GM10248 (cell line): Measurements from ENCODE around the gene KRTAP10-11.
"Not testable (repeated sequence)": the region's sequence is repeated elsewhere in the genome, so short reads cannot be mapped to it uniquely, and the experiment has no call there.

Experiments
- CTCF ChIA-PET: fragments of 300-600 bp; sonication (Branson Sonifier 250); formaldehyde crosslinking; extraction: SDS; loops from one replicate; lab custom pipeline; 2021; ENCODE audit warnings: antibody characterized with exemption; lab: Yijun Ruan, JAX
- POLR2A ChIA-PET: fragments of 350-650 bp; sonication (Branson Sonifier 250); formaldehyde crosslinking; extraction: SDS; loops from one replicate; lab custom pipeline; 2020; ENCODE audit warnings: antibody characterized with exemption; lab: Yijun Ruan, JAX
- DNase-seq: peaks from one replicate; pipeline ENCODE4 v3.0.0; 2012; ENCODE audit errors: extremely low spot score
- TF ChIP-seq, protein P1 (sequence below): IDR thresholded peaks from 2 replicates; pipeline ENCODE4 v1.5.1; 2012; ENCODE audit warnings: mild to moderate bottlenecking, low read depth; ENCODE audit errors: extremely low read depth, missing control alignments, control extremely low read depth

Gene KRTAP10-11

DNA sequence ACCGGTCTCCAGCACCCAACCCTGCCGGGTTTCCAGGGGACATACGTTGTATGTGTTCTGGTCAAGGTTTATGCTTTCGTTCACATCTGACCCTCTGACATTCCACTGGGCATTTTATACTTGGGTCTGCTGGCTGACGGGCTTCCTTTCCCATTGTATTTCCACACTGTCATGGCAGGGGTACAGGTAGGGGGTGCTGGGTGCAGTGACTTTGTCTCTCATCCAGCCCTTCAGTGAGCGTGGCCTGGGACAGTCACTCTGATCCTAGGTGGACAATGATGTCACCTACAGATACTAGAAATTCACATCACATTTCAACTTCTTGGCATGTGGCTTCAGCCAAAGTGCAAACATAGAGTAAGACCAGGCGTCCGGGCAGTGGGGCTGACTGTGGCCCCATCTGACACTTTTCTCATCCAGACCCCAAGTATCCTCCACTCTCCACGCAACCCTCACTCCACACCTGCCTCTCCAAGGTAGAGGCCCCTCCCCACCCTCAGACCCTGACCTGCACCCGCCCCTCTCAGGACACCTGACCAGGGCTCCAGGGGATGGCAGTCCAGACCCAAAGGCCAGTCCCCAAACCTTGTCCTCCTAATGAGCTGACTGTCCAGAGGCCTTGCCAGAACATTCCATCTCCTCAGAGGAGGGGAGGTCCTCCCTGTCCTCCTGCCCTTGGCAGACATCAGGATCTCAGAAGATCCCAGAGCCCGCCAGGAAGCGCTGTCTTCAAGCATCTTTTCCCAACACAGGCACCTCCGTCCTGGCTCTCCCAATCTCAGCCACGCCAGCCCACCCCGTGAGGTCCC lies 9.8 kb upstream of the KRTAP10-11 start:
- no peak for DNase-seq
- TF ChIP-seq, protein P1, sequence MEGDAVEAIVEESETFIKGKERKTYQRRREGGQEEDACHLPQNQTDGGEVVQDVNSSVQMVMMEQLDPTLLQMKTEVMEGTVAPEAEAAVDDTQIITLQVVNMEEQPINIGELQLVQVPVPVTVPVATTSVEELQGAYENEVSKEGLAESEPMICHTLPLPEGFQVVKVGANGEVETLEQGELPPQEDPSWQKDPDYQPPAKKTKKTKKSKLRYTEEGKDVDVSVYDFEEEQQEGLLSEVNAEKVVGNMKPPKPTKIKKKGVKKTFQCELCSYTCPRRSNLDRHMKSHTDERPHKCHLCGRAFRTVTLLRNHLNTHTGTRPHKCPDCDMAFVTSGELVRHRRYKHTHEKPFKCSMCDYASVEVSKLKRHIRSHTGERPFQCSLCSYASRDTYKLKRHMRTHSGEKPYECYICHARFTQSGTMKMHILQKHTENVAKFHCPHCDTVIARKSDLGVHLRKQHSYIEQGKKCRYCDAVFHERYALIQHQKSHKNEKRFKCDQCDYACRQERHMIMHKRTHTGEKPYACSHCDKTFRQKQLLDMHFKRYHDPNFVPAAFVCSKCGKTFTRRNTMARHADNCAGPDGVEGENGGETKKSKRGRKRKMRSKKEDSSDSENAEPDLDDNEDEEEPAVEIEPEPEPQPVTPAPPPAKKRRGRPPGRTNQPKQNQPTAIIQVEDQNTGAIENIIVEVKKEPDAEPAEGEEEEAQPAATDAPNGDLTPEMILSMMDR, result no peak
- ChIA-PET CTCF (no interaction called here), POLR2A (no interaction called here)

DNA sequence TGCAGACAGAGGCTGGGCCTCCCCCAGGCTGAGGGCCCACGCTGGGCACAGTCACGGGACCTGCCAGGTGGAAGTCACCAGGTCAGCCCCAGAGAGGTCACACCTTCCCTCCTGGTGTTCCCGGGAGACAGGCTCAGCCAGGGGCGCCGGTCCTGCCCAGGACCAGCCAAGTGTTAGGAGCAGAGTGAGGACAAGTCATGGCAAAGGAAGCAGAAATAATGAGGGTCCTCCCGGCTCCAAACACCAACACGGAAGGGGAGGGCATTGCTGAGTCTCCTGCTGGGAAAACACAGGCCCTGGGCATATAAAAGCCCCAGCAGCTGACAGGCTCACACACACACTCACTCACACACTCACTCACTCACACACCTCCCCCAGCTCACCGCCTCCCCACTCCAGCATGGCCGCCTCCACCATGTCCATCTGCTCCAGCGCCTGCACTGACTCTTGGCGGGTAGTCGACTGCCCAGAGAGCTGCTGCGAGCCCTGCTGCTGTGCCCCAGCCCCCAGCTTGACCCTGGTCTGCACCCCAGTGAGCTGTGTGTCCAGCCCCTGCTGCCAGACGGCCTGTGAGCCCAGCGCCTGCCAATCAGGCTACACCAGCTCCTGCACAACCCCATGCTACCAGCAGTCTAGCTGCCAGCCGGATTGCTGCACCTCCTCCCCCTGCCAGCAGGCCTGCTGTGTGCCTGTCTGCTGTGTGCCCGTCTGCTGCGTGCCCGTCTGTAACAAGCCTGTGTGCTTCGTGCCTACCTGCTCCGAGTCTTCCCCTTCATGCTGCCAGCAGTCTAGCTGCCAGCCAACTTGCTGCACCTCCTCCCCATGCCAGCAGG lies 9.0 kb upstream of the KRTAP10-11 start, which contains the start of gene KRTAP10-10:
Gene KRTAP10-10, plus strand, starts transcription at position 339 of the 833 bp plus-strand sequence. Its CDS starts 62 bp downstream, at position 401.
- no peak for DNase-seq
- ChIA-PET POLR2A (no interaction called here), CTCF (no interaction called here)
- TF ChIP-seq, protein P1, result no peak

DNA sequence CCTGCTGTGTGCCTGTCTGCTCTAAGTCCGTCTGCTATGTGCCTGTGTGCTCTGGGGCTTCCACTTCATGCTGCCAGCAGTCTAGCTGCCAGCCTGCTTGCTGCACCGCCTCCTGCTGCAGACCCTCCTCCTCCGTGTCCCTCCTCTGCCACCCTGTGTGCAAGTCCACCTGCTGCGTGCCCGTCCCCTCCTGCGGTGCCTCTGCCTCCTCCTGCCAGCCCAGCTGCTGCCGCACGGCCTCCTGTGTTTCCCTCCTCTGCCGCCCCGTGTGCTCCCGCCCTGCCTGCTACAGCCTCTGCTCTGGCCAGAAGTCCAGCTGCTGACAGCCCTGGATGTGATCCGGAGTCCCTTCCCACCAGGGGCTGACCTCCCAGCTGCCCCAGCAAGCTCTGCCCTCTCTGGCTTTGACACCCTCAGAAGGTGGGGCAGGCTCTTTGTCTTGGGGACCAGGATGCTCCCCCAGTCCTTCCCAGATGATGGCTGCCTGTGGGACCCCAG lies 8.3 kb upstream of the KRTAP10-11 start:
- DNase-seq, CTCF ChIA-PET, POLR2A ChIA-PET: not testable (repeated sequence)

DNA sequence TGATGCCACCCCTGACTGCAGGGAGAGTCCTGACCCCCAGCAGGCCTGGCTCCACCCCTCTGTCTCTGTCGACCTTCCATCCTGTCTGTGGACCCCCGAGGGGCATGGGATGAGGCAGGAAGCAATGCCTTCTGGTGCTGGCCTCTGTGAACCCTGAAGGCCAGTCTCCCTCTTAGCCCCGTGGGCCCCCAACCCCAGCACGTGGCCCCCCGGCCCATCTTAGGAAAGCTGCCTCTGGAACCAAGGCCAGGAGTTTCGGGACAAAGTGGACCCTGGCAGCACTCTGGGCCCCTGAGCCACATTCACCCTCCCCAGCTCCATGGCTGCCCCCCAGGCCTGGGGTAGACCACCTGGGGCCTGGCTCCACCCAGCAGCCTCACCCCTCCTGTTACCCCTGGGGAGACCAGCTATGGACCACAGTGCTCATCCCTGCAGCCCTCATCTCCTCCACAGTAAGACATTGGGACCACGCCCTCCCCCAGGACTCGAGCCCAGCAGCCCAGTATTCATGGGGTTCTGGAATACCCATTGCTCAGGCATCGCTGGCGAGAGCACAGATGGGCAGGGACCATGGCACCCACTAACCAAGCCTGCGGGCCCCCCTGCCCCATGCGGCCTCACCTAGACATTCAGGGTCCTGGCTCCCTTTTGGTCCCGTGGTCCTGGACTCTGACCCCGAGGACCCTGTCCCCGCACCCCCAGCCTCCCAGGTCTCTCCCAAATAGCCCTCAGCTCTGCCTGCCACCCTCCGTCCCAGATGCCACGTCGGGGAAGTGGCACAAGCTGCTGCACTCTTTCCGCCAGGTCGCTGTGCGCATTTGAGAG lies 7.5 kb upstream of the KRTAP10-11 start:
- CTCF ChIA-PET, POLR2A ChIA-PET: not testable (repeated sequence)

DNA sequence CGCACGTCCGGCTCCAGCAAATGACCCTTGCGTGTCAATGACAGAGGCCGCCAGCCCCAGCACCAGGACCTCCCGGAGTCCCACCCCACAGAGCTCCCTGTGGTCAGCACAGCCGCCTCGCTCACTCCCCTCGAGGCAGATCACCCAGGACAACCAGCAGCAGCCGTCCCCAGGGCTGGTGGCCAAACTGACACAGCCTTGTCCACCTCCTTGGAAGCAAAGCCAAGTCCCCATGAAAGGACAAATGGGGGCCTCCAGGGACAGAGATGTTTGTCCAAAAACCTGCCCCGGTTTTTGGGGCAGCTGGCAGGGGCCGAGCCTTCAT lies 6.9 kb upstream of the KRTAP10-11 start:
- ChIA-PET CTCF (no interaction called here), POLR2A (no interaction called here)
- TF ChIP-seq, protein P1, result no peak
- DNase-seq, result no peak

More for the DNA sequence above, 7.5 kb upstream of the KRTAP10-11 start:
- DNase-seq, result not testable (repeated sequence)

DNA sequence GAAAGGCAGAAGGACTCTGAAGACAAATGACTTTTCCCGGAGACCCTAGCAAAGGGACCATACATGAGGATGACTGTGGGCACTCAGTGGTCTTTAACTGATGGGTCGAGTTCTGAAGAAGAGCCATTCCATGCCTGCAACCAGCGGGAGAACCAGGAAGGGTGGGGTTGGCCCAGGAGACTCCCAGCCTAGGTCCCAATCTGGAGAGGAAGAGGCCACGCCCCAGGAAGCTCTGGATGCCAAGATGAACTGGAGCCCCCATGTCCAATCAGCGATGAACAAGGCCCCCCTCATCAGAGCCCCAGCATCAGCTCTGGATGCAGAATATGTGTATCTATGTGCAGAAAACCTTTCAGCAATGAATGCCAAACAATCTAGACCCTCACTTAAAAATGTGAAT lies 5.5 kb upstream of the KRTAP10-11 start:
- ChIA-PET CTCF (no interaction called here), POLR2A (no interaction called here)
- DNase-seq, result no peak
- TF ChIP-seq, protein P1, result no peak

DNA sequence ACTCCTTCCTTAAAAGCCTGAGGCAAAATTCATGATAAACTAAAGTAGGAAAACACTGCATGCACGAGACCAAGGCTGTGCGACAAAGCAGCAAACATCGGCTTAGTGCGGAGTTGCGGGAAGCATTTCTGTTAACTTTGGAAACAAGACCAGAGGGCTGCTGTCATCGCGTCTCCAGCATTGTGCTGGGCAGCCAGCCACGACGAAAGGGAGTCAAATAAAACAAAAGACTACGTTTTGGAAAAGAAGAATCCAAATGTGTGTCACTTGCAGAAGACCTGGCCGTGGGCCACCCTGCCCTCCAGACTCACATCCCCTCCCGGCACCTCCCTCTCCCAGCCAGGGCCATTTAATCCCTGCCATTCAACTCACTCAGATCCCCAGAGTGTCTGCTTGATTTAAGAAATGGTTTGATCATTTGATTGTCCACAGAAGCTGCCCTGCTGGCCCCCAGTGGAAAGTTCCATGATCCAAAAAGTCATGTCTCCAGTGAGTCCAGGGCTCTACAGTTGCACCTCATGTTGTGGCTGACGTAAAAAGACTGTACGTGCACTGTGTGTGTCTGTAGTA lies 2.4 kb upstream of the KRTAP10-11 start:
- DNase-seq, result no peak
- TF ChIP-seq, protein P1, result no peak
- ChIA-PET POLR2A (no interaction called here), CTCF (no interaction called here)
